ENCODE results near the gene PTCD1.

GRCh38 chr7:99409192-99409572 lies 29.4 kb downstream of the PTCD1 start:
- TF ChIP-seq, protein P1, sequence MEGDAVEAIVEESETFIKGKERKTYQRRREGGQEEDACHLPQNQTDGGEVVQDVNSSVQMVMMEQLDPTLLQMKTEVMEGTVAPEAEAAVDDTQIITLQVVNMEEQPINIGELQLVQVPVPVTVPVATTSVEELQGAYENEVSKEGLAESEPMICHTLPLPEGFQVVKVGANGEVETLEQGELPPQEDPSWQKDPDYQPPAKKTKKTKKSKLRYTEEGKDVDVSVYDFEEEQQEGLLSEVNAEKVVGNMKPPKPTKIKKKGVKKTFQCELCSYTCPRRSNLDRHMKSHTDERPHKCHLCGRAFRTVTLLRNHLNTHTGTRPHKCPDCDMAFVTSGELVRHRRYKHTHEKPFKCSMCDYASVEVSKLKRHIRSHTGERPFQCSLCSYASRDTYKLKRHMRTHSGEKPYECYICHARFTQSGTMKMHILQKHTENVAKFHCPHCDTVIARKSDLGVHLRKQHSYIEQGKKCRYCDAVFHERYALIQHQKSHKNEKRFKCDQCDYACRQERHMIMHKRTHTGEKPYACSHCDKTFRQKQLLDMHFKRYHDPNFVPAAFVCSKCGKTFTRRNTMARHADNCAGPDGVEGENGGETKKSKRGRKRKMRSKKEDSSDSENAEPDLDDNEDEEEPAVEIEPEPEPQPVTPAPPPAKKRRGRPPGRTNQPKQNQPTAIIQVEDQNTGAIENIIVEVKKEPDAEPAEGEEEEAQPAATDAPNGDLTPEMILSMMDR (IDR thresholded peaks at IDR 0.05), result no peak
- no peak for TF ChIP-seq POLR2A (IDR thresholded peaks at IDR 0.05)

Measured in lower leg skin (tissue), 3 donors.